ENCODE measurements around the gene PLS3.

Gene PLS3

DNA sequence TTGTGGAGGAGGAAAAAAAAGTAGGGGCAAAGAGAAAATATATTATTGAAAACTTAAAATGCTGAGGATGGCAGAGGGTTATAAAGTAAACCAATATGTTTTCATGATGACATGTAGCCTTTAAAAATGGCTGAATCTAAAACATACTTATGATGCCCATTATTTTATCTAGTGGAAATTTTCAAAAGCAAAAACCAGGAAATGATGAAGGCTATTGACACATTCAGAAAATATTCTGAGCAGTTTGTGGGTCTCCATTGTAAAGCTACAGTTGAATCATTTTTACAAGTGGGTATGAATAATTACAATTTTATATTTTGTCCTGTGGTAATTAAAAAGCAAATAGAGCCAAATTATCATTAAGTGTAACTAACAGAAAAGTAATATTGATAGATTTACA is 10.7 kb downstream of the PLS3 start:
- DNase-seq = no peak

DNA sequence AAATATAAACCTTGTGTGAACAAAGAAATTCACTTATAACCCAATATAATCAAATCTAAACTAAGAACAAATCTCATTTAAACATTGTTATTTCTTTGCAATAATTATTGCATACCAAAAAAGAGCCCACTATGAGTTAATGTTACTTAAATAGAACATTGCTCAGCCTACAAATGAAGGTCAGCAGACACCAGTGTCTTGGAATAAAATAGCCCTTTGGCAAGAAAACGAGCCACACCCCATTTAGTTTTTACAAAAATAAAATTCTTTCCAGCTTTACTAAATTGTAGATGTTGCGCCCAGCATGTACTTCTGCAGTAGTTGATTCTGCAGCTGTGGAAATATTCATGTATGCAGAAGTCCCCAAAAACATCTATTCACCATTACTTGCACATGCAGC is 12.2 kb downstream of the PLS3 start:
- no peak for DNase-seq

DNA sequence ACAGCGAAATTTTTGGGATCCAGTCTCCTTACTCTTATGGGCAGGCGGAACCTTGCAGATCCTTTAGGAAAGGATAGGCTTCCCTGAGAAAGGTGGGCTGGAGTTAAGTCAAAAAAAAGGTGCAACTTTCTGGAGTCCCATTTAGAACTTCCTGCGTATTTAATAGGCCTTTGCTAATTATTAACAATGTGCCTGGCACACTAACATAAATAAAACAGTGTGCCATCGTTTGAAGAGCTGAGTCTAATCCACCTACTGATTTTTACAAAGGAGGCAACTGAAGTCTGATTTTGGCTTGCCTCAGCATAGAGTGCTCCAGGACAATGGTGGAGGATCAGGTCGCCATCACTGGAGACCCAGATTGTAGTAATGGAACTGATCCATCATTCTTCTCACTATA is 15.7 kb downstream of the PLS3 start:
- DNase-seq = no peak

DNA sequence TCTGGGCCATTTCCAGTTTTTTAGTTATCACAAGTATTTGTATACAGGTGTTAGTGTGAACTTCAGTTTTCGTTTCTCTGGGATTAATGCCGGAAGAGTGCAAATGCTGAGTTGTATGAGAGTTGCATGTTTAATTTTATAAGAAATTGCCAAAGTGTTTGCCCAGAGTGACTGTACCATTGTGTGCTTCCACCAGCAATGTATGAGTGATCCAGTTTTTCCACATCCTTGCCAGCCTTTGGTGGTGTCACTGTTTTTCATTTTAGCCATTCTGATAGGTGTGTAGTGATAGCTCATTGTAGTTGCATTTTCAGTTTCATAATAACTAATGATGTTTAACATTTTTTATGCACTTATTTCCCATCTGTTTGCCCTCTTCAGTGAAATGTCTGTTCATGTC is 18.4 kb downstream of the PLS3 start:
- DNase-seq = no peak

DNA sequence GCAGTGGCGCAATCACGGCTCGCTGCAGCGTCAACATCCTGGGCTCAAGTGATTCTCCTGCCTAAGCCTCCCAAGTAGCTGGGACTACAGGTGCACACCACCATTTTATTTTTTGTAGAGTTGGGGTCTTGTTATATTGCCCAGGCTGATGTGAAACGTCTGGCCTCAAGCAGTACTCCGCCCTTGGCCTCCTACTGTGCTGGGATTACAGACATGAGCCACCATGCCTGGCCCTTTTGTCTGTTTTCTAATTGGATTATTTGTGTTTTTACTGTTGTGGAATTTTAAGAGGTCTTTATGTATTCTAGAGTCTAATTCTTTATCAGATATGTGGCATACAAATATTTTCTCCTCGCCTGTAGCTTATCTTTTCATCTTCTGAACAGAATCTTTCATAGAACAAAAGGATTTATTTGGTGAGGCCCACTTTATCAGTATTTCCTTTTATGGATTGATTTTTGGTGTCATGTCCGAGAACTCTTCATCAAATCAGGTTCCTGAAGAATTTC is 18.9 kb downstream of the PLS3 start:
- DNase-seq = no peak

DNA sequence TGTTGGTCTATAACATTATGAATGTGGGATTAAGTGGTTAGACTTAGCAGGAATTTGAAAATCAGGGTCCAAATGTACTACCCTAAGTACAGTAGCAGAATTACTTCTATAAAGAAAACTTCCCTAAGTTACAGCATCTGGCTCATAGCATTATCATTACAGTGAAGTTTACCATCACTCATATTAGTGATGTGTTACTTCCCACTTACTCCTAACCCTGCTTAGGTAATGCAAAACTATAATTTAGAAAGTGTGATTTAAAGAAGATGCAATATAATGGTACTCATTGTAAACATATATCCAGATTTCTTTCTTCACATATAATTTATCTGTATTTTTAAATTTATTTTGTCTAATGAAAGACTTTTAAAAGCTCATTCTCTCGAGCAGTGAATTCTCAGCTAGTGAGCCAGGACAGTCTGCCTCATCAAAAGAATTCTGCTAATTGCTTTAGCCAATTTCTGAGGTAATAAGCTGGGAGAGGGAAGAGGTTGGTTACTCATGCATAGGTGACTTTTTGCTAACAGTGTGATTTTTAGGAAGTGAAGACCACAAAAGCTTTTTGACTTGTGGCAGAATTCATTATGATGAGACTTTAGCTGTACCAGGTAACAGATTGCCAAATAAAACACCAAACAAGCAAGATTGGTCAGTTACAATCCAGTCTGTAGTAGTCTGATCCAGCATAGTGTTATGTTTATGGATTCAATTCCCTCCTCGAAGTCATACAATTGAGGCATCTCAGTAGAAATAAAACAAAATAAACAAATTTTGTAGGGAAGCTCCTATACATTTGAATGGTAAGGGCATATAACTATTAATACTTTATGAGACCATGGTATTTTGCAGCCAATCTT is 21.0 kb downstream of the PLS3 start:
- DNase-seq = no peak

DNA sequence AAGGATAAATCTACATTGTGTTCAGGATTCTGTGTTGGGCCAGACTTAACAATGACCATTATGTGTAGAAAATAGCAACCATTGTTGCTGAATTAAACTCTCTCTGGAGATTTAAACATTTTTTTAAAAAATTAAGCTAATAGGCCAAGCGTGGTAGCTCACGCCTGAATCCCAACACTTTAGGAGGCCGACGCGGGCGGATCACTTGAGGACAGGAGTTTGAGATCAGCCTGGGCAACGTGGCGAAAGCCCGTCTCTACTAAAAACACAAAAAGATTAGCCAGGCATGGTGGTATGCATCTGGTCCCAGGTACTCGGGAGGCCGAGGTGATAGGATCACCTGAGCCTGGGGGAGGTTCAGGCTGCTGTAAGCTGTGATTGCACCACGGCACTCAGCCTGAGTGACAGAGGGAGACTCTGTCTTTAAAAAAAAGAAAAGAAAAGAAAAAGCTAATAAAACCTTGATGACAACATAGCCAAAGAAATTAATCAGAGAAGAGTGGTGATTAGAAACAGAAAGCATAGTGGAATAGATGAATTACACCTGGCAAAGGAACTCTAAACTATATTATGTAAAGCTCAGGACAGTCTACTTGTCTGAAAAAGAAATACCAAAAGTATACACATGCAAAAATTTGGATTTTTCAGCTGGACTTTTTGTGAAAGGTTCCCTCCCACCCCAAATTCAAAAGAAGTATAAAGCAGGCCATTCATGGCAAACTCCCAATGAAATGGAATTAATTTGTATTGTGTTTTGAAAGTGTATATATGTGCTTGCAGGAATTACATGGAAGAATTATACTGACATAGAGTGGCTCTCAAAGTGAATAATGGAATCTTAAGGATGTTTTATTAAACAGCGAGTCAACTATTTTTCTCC is 21.9 kb downstream of the PLS3 start:
- no peak for DNase-seq

DNA sequence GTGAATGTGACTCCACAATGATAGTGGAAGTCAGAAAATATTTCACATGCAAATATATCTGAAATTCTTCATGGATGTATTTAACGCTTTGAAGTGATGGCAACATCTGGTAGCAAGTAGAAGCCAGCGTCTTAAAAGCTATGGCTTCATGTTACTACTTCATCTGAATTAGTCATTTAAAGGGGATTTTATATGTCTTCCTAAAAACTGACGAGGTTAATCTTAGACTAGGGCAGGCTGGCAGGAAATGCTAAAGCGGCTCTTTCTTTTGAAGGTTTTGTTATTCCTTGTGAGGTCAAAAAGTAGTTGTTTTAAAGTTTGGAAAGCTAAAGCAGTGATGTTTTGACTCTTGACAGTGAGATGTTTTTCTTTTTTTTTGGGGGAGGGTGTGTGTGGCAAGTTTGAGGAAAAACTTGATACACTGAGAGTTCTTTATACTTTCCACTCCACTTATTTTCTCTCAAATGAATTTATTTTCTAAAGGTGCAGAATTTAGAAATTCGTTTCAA is 22.6 kb downstream of the PLS3 start:
- DNase-seq = no peak

DNA sequence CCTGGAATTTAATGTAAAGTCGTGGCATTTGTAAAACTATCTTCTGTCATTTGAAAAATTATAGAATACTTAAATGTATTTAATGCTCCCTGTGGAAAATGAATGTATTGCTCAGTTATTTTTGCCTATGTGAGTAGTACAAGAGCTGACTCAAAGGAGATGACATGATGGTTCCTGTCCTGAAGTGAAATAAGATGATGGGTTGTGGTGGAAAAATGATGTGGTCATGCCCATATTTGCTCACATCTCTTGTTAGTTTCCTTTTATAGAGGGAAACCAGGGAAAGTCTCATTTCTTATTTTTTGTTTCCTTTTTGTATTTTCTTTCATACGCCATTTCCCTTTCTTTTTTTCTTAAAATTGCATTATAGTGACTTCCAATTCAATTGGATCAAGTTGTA is 23.7 kb downstream of the PLS3 start:
- no peak for DNase-seq

DNA sequence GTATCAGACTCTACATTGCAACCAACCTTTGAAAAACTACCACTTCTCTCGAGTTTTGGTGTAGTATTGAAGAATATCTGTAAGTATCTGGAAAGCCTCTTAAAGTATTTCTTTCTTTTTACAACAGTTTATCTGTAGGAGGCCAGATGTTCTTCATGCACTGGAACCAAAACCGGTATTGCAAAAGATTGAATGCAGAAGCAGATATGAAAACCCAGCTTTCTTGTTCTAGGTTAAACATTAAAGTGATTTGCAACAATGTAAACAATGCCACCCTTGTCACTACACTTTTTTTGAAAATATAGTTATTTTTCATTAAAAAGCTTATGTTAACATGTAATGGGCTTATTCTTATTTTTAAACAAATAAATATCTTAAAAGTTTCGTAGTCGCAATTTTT is 27.2 kb downstream of the PLS3 start:
- DNase-seq = no peak

DNA sequence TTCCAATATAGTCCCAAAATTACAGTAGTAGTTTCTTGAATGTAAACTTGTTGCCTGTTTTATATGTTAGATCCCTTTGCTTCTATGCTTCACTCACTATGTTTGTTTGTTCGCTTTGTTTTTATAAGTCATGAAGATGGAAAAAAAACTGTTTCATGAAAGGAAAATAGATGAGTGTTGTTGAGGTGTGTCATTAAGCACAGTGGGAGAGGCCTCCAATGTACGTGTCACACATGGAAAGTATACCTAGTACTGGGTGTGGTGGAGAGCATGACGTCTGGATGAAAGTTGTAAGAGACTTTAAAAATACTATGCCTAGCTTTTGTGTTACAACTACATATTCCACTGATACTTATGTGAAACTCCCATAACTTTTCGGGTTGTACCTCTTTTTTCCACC is 28.4 kb downstream of the PLS3 start:
- DNase-seq = no peak

DNA sequence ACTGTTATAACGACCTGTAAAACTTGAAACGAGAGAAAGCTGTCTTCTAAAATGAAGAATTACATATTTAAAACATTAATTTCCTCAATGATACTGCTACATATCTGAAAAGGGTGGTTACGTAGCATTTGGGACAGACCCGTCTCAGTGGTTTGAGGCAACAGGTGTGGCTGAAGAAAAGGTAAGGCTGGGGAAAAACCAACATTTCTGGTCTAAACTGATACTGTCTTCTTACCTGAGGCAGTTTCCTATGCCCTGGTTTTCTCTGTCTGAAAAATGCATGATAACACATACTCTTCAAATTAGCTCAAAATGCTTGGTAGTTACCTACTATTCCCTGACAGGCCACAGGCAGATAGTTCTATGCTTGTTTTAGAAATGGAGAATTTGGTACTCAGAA is 30.4 kb downstream of the PLS3 start:
- no peak for DNase-seq

DNA sequence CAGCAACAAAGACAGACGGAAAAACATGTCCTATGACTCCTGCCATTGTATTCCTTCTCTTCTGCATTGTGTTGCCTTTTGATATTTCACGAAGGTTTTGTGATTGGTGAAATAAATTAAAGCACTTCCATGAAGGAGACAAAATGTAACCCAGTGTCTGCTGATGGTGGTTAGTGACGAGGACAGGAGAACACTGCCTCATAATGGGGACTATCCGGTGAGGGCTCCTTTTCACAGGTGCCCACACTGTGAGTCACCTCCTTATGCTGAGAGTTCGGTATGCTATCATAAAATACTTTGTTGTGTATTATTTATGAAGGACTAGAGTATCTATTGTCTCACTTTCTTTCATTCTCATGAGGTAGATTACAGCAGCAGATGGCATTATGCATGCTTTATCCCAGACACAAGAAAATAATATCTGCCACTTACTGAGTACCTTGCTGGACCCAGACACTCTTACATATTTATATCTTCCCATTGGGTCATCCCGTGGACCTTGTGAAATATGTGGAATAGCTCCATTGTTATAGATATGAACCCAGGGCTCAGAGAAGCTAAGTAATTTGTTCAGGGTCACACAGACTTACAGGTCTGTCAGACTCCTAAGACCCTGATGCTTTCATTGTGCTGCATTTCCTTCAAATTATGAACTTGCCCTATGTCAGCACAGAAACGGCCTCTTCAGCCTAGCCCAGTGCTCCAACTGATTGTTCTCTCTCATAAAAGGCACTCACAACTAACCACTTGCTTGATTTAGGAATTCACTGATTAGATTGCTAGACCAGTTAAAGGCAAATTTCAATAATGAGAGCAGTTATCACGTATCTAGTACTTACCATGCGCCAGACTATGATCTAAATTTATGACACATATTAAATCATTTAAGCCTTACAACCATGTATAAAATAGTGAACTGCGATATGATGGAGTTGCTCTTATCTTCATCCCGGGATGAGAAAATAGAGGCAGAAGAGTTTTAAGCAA is 31.2 kb downstream of the PLS3 start:
- no peak for DNase-seq

DNA sequence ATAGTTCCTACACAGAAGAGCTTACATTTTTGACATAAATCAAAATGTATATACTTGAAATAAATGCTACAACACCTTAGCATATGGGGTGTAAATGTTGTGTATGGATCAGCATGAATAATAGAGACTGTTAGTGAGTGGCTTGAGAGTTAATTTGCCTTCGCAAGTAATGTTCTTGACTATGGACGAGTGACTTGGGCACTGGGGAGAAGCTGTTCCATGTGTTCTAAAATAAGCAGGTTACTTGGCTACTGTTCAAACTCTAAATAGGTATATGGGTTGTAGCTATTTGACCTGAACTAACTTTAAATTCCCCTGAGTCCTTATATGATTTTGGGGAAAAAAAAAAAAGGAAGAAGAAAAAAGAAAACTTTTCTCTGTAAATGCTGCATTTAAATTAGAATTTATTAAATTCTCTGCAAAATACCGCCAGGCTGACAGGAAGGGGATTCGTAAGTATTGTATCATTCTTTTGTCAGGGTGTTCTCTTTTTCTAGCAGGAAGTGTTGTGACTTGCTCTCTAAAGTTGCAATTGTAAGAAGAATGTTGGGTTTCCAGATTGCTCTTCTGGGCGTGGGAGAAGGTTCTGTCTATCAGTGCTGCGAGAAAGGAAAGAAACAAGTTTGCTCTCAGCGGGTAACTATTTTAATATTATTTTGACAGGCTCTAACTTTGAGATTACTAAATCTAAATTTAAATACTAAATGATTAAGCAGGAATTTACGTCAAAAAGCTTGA is 32.2 kb downstream of the PLS3 start:
- DNase-seq = no peak

DNA sequence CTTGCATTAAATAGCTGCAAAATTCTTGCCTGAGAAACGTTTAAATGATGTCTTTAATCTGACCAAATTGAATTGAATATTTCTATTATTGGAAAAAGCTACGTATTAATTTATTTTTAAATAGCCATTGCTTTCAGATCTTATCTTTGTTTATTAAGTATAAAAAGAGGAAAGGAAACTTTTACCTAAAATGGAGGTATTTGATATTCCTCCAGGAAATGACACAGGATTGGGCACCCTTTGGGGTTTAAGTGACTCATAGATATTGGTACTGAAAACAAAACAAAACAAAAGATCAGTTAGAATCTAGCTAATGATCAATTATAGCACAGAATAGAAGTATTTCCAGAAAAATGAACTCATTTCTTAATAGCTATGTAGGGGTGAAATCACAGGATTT is 34.1 kb downstream of the PLS3 start:
- DNase-seq = no peak

DNA sequence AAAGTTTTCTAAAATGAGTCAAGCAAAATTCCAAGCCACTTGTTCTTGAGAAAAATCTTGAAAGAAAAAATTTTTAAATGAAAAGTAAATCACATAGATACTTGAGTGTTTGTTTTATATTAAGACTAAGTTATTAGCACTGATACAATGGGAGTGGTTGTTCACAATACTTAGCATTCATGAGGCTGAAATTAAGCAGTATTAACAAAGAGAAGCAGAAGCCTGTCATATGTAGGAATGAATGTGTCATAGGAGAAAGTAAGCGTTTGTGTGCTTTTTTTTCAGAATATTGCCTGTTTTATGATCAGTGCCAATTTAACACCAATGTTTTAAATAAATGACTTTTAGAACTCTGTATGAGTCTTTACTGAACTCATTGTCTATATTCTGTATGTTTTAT is 37.6 kb downstream of the PLS3 start:
- no peak for DNase-seq

DNA sequence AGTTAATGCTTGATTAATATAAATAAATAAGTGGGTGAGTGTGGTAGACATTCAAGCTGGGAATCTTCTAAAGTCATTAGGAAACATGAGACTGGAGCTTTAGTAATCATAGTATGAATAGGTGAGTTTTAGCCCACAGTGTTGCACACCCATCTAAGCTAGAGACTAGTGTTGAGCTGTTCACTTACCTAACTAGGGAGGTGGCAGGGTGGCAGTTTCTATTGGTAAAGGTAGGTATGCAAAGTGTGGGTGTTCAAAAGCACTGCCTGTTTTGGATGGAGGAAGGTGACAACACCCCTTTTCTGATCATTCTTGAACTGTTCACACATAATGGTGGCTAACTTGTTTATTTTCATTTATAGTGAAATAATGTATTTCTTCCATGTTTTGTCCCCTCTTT is 41.3 kb downstream of the PLS3 start:
- DNase-seq = no peak

DNA sequence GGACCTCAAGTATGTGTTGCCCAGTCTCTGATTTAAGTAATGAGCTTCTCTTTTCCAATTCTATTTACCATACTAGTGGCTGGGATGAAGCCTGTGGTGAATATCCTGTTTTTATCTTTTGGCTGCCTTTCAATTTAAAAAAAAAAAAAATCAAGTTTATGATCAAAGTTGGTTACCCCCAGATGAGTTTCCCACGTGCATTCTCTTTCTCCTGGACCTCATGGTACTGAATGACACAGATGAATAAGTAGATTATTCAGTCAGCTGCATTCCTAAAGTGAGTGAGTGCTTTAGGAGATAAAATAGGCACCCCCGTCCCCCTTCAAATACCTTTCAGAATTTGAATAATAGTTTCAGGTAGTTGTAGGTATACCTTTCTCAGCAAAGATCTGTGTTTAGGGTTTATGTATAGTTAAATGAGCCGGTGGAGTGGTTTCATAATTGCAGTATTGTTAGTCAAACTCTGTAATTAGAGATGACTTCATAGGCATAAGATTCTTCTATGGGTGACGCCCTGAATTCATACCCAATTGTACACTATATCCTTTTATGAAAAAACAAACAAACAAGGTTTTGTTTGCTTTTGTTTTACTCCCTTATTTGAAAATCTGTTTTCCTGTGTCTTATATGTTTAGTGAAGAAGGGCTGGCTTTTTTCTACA is 41.9 kb downstream of the PLS3 start:
- DNase-seq = no peak

DNA sequence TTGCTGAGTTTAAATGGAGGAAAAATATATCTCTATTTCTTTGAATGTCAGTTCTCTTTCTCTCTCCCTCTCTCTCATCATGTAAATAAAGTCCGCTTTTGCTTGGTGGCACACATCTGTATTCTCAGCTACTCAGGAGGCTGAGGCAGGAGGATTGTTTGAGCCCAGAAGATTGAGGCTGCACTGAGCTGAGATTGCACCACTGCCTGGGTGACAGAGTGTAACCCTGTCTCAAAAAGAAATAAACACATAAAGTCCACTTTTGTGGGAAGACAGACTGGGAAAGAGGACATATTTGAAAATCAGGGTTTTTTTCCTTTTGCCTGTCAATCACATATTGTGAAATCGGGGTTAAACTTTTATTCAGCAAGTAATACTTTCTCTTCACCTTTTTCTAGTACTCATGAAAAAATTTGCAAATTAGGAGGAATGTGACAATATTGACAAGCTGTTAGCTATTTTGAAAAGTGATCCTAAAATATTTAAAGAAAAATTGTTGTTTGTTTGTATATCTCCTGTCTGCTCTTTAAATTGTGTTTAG is 42.6 kb downstream of the PLS3 start:
- DNase-seq = no peak

DNA sequence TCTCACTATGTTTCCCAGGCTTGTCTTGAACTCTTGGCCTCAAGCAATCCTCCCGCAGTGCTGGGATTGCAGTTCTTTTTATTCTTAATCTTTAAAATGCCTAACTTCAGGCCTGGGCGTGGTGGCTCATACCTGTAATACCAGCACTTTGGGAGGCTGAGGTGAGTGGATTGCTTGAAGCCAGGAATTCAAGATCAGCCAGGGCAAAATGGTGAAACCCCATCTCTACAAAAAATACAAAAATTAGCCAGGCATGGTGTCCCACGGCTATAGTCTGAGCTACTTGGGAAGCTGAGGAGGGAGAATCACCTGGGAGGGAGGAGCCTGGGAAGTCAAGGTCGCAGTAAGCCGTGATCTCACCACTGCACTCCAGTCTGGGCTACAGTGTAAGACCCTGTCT is 45.9 kb downstream of the PLS3 start:
- no peak for DNase-seq

DNA sequence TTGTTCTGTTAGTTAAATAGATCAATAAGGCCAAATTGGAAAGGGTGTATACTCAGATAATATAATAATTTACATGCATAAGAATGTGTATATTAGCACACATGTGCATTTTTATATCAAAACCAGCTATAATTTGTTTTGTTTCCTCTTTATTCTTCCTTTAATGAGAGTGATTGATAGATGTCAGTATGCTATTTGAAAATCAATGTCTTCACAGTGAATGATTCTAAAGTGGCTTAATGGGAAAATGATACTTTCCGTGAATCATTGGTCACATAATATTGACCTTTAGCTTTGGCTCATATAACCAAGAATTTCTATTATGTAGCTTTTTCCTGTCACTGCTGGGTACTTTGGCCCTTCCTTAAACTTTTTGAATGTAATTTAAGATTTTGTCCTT is 48.6 kb downstream of the PLS3 start:
- DNase-seq = no peak

Measured in T-helper 9 cell (primary cell).